Activated naive CD8-positive, alpha-beta T cell (primary cell): ENCODE results near the gene R3HDM4.

ENCODE experiments used
- H3K27ac Mint-ChIP-seq: one replicate; pipeline ENCODE4 v1.8.0; 2021; ENCODE audit warnings: mixed read lengths
- H3K27me3 Mint-ChIP-seq: one replicate; pipeline ENCODE4 v1.8.0; 2021; ENCODE audit warnings: mixed read lengths
- H3K36me3 Mint-ChIP-seq: one replicate; pipeline ENCODE4 v1.8.0; 2021; ENCODE audit warnings: mixed read lengths
- H3K4me1 Mint-ChIP-seq: one replicate; pipeline ENCODE4 v1.8.0; 2021; ENCODE audit warnings: low read depth, mixed read lengths
- H3K4me3 Mint-ChIP-seq: one replicate; pipeline ENCODE4 v1.8.0; 2021; ENCODE audit warnings: mild to moderate bottlenecking, mixed read lengths
- H3K9me3 Mint-ChIP-seq: one replicate; pipeline ENCODE4 v1.8.0; 2021; ENCODE audit warnings: low read depth, mixed read lengths

Gene R3HDM4

DNA sequence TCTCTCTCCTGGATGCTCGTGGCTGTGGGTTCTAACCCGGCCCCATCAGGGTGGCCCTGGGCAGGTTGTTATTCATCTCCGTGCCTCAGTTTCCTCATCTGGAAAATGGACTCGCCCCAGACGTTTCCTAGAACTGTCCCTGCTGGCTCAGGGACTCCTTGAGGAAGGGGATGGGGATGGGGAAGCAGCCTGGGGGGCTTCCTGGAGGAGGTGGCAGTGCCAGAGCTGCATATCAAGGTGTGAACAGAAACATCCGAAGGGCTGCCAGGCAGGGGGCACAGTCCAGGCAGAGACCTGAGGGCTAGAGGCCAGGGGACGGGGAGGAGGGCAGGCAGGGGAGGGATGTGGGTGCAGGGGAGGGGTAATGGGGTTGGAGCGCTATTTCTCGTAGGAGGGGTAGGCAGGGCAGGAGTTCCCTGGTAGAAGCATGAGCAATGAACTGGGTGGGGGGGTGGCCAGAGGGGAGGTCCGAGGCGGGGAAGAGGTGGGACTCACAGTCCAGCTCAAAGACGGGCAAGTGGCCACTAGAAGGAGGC is 64.6 kb downstream of the R3HDM4 start:
- Mint-ChIP-seq H3K36me3 (no peaks in the 10 kb centered on the region), H3K9me3 (no peaks in the 10 kb centered on the region), H3K4me1 (peaks cover 3% of the 10 kb centered on the region), H3K27ac (no peak overlapping the region), H3K27me3 (peaks cover 14% of the 10 kb centered on the region), H3K4me3 (no peak overlapping the region)
